DND-41 (cell line): Measurements from ENCODE around the gene TPD52L1.

Source experiments
- ATAC-seq: fragments of 200-7000 bp; cut with Tn5 transposase; 3 replicates; pipeline ENCODE4 v1.9.1; 2021; ENCODE audit warnings: low read depth; ENCODE audit not compliant: insufficient read depth
- DNase-seq: peaks from one replicate; pipeline ENCODE4 v3.0.0-alpha.2; 2020
- H2AFZ ChIP-seq: 2 replicates; pipeline ENCODE4 v1.6.0; 2012; ENCODE audit warnings: low read depth, low read length
- H3K27ac ChIP-seq: 2 replicates; pipeline ENCODE4 v1.5.1; 2012; ENCODE audit warnings: low read length, inconsistent platforms
- H3K27me3 ChIP-seq: fragments of 200-600 bp; sonication (generic); 2 replicates; pipeline ENCODE4 v1.6.0; 2012; ENCODE audit warnings: low read length, mild to moderate bottlenecking, inconsistent platforms; ENCODE audit not compliant: insufficient read depth, poor library complexity
- H3K36me3 ChIP-seq: 2 replicates; pipeline ENCODE4 v1.5.1; 2012; ENCODE audit warnings: low read length, inconsistent platforms; ENCODE audit not compliant: insufficient read depth
- H3K4me1 ChIP-seq: 2 replicates; pipeline ENCODE4 v1.5.1; 2012; ENCODE audit warnings: mild to moderate bottlenecking, low read length; ENCODE audit not compliant: insufficient read depth
- H3K4me2 ChIP-seq: 2 replicates; pipeline ENCODE4 v1.6.0; 2012; ENCODE audit warnings: mild to moderate bottlenecking, moderate library complexity, low read length, inconsistent platforms; ENCODE audit not compliant: insufficient read depth
- H3K4me3 ChIP-seq, 2 experiments: fragments of 200-600 bp in 1 of 2; shearing (Covaris generic) in 1 of 2; 2 replicates each; pipeline ENCODE4 v1.5.1; 2012 to 2016; ENCODE audit warnings: inconsistent platforms in 2 of 2, low read length in 2 of 2, mild to moderate bottlenecking in 2 of 2, low read depth in 1 of 2, moderate library complexity in 1 of 2
- H3K79me2 ChIP-seq: 2 replicates; pipeline ENCODE4 v1.6.0; 2012; ENCODE audit warnings: low read length, inconsistent platforms; ENCODE audit not compliant: insufficient read depth
- H3K9ac ChIP-seq: 2 replicates; pipeline ENCODE4 v1.6.0; 2012; ENCODE audit warnings: low read depth, mild to moderate bottlenecking, inconsistent platforms, low read length, moderate library complexity
- H3K9me3 ChIP-seq: 2 replicates; pipeline ENCODE4 v1.5.1; 2012; ENCODE audit warnings: low read length, moderate library complexity, mild to moderate bottlenecking, inconsistent platforms; ENCODE audit not compliant: insufficient read depth, severe bottlenecking
- H4K20me1 ChIP-seq: 2 replicates; pipeline ENCODE4 v1.6.0; 2012; ENCODE audit warnings: low read length; ENCODE audit not compliant: insufficient read depth
- EZH2 ChIP-seq: IDR thresholded peaks from 3 replicates; pipeline ENCODE4 v1.6.1; 2012; ENCODE audit warnings: borderline replicate concordance, low read depth, mild to moderate bottlenecking, moderate library complexity, low read length, inconsistent platforms; ENCODE audit not compliant: severe bottlenecking
- TF ChIP-seq, protein P1 (sequence below): IDR thresholded peaks from 2 replicates; pipeline ENCODE4 v1.5.1; 2012; ENCODE audit warnings: borderline replicate concordance, low read length, moderate library complexity, mild to moderate bottlenecking; ENCODE audit not compliant: poor library complexity, severe bottlenecking; ENCODE audit errors: extremely low read depth

TPD52L1 gene

DNA sequence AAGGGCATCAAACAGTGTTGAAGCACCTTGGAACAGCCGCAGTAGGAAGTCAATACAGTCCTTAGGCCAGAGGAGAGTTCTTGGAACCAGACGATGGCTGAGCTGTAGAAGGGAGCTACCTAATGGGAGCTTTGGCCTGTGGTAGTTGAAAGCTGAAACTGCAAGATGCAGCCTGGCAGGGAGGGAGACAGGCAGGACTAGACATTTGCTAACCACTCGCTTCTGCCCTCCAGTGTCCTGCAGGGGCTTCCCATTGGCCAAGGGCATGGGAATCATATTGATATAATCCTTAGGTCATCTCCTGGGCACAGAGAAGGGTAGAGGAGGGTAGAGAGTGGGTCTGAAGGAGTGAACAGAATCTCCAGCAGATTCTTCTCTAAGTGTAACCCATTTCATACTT lies 60.4 kb downstream of the TPD52L1 start:
- no peaks in the 10 kb centered on the region for H3K79me2 ChIP-seq
- H3K36me3 ChIP-seq: no peaks in the 10 kb centered on the region
- H3K4me2 ChIP-seq: no peak overlapping the region
- TF ChIP-seq EZH2: no peak
- TF ChIP-seq, protein P1, sequence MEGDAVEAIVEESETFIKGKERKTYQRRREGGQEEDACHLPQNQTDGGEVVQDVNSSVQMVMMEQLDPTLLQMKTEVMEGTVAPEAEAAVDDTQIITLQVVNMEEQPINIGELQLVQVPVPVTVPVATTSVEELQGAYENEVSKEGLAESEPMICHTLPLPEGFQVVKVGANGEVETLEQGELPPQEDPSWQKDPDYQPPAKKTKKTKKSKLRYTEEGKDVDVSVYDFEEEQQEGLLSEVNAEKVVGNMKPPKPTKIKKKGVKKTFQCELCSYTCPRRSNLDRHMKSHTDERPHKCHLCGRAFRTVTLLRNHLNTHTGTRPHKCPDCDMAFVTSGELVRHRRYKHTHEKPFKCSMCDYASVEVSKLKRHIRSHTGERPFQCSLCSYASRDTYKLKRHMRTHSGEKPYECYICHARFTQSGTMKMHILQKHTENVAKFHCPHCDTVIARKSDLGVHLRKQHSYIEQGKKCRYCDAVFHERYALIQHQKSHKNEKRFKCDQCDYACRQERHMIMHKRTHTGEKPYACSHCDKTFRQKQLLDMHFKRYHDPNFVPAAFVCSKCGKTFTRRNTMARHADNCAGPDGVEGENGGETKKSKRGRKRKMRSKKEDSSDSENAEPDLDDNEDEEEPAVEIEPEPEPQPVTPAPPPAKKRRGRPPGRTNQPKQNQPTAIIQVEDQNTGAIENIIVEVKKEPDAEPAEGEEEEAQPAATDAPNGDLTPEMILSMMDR: no peak
- DNase-seq (no peak), ATAC-seq (no peak)
- no peaks in the 10 kb centered on the region for H4K20me1 ChIP-seq
- no peak overlapping the region for H3K27ac ChIP-seq
- H3K4me1 ChIP-seq: no peaks in the 10 kb centered on the region
- no peaks in the 10 kb centered on the region for H3K27me3 ChIP-seq
- H3K9me3 ChIP-seq: no peaks in the 10 kb centered on the region
- no peak overlapping the region for H3K4me3 ChIP-seq
- no peak overlapping the region for H2AFZ ChIP-seq
- no peak overlapping the region for H3K9ac ChIP-seq

DNA sequence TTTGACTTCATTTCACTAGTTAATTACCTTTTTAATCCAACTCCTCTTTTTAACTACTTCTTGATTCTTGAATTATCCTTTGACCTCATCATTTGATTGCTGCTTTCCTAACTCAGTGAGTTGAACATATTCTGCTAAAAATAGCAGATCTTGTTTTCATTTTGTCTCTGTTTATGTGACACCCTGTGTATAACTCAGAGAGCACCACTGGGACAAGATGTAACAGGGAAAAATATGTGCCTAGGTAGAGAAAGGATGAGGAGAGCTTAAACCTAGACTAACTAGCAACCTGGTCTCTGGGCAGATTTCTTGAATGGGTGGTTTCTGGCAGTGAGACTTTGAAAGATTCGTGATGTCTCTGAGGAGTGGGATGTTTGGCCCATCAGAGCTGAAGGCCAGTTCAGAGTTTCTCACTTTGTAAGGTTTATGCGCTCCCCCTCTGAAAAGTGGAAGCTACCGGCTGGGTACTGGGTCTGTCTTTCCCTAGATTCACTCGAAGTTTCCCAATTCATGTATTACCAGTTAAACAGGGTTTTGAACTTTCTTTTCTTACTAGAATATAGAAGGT lies 61.8 kb downstream of the TPD52L1 start:
- Histone ChIP-seq H2AFZ (no peak overlapping the region), H3K27ac (no peak overlapping the region), H3K9me3 (no peaks in the 10 kb centered on the region), H4K20me1 (no peaks in the 10 kb centered on the region), H3K4me2 (no peak overlapping the region), H3K4me1 (no peaks in the 10 kb centered on the region), H3K79me2 (no peaks in the 10 kb centered on the region), H3K9ac (no peak overlapping the region), H3K36me3 (no peaks in the 10 kb centered on the region), H3K4me3 (no peak overlapping the region), H3K27me3 (peaks cover 7% of the 10 kb centered on the region)
- no peak for TF ChIP-seq EZH2
- TF ChIP-seq, protein P1: no peak
- ATAC-seq (no peak), DNase-seq (no peak)

DNA sequence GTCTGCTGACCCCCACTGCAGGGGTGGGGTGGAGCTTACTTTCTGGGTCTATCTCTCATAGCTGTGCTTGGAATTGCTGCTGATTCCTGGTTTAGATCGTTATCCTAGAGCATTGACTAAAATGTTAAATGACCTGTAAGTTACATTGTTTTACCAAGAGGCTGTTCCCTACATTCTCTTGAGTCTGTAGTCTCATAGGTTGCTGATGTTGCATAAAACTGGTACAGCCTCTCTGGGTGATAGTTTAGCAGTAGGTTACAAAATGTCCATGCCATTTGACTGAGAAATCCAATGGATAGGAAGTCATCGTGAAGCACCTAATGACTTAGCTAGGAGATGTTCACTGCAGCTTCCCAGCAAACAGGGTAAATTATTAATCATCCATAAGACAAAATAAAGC lies 62.4 kb downstream of the TPD52L1 start:
- Histone ChIP-seq H3K36me3 (no peaks in the 10 kb centered on the region), H2AFZ (no peak overlapping the region), H3K4me1 (no peaks in the 10 kb centered on the region), H3K4me2 (no peak overlapping the region), H3K9ac (no peak overlapping the region), H3K27ac (no peak overlapping the region), H3K79me2 (no peaks in the 10 kb centered on the region), H3K27me3 (peaks cover 7% of the 10 kb centered on the region), H3K4me3 (no peak overlapping the region), H4K20me1 (no peaks in the 10 kb centered on the region), H3K9me3 (no peaks in the 10 kb centered on the region)
- TF ChIP-seq, protein P1: no peak
- TF ChIP-seq EZH2: no peak
- no peak for ATAC-seq
- DNase-seq: no peak

DNA sequence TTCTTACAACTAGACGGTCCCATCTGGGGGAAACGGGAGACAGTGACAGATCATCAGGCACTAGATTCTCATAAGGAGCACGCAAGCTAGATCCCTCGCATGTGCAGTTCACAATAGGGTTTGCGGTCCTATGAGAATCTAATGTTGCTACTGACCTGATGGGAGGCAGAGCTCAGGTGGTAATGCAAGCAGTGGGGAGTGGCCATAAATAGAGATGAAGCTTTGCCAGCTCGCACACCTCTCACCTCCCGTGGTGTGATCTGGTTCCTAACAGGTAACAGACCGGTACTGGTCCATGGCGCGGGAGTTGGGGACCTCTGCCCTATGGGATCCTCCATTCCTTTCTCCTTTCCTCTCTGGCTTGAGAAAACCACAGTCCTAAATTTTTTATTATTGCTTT lies 63.8 kb downstream of the TPD52L1 start:
- no peak overlapping the region for H3K27ac ChIP-seq
- no peaks in the 10 kb centered on the region for H3K79me2 ChIP-seq
- no peak overlapping the region for H2AFZ ChIP-seq
- no peaks in the 10 kb centered on the region for H3K9me3 ChIP-seq
- no peak overlapping the region for H3K9ac ChIP-seq
- H4K20me1 ChIP-seq: no peaks in the 10 kb centered on the region
- DNase-seq: no peak
- H3K4me1 ChIP-seq: no peaks in the 10 kb centered on the region
- no peak overlapping the region for H3K4me3 ChIP-seq
- no peaks in the 10 kb centered on the region for H3K36me3 ChIP-seq
- ATAC-seq: no peak
- no peak overlapping the region for H3K4me2 ChIP-seq
- TF ChIP-seq, protein P1: no peak
- no peak for TF ChIP-seq EZH2
- H3K27me3 ChIP-seq: peaks cover 7% of the 10 kb centered on the region
